ACHN (cell line): ENCODE data around the gene SSBP3.
A peak's percentile ranks its signal among the peaks of the same experiment; 100 is the strongest.

Experiments used
- DNase-seq: peaks from one replicate; pipeline ENCODE4 v3.0.0-alpha.2; 2015
- in situ Hi-C: cut with HindIII; loops from 2 replicates; pipeline ENCODE4 v1.10.0; 2017; ENCODE audit warnings: low sequenced_read_pairs, low pct_ligation_motif_present, low pct_unique_long_range_greater_than_20kb

Gene SSBP3

GRCh38 chr1:54378874-54379554, 27.2 kb downstream of the SSBP3 start:
- in situ Hi-C loops, result no loop called here
- DNase-seq, result no peak

GRCh38 chr1:54378157-54378873, 27.9 kb downstream of the SSBP3 start:
- no peak for DNase-seq
- in situ Hi-C loops, result no loop called here

DNA sequence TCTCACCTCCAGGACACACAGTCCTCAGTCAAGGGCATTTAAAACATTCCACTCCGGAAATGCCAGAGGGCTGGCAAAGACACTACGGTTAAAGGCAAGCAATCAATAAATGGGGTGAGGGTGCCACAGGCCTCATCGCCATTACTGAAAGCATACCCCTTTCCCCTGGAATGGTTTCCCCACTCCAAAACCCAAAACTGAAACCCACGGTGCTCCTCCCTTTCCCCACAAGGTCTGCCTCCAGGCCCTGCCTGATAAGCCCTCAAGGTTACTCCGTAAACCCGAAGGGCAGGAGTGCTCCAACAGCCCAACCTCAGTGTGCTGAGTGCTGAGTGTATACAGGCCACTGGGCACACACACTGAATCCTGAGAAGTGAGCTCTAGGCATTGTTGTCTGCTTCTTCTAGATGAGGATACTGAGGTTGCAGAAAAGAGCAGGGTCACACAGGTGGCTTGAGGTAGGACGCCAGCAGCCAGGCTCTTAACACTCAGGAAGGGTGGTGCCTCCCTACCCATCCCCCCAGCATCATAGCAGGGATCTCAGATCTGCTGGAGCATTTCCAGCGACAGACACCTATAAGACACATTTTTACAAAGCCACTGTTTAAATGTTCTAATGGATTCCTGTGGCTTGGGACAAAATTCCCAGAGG, 29.0 kb downstream of the SSBP3 start:
- no peak for DNase-seq

GRCh38 chr1:54376430-54377039, 29.7 kb downstream of the SSBP3 start:
- in situ Hi-C loops, result no loop called here
- DNase-seq, result no peak

More for the DNA sequence above, 29.0 kb downstream of the SSBP3 start:
- in situ Hi-C loops, result no loop called here

DNA sequence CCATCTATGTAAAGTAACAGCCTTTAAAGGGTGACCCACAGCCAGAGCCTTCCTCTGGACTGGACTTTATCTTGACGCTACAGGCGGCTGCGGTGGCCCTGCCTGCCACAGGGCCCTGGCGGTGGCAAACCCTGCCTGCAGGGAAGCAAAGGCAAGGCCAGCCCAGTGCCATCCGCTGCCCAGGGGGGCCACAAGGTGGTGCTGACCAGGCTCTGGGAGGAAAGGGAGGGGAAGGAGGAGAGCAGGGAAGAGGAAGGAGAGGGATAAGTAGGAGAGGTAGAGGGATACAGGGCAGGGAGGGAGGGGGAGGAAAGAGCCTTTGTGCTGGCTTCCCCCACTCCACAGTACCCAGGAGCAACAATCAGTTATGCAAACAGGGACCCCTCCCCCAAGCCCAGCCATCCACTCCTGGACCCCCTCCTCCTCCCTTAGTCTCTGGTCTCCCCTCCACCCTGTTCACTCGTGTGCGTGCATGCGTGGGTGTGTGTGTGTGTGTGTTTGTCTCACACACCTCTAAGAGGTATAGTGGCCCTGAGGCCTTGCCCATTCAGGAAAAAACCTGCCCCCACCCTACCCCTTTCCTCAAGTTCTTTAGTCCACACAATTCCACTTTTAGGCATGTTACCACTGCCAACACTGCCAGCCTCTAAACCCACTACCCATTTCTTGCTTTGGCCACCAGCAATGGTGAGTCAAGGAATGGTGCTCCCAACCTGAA, 30.3 kb downstream of the SSBP3 start:
- in situ Hi-C loops, result no loop called here
- no peak for DNase-seq

GRCh38 chr1:54375298-54375697, 30.9 kb downstream of the SSBP3 start:
- DNase-seq, result no peak
- in situ Hi-C loops, result no loop called here

- in situ Hi-C loops, result no loop called here
- DNase-seq, result no peak
Observed at GRCh38 chr1:54374766-54375165, 31.4 kb downstream of the SSBP3 start.

- in situ Hi-C loops, result no loop called here
- no peak for DNase-seq
Observed at GRCh38 chr1:54372978-54373377, 33.2 kb downstream of the SSBP3 start.

- DNase-seq, result peak; percentile 67
- in situ Hi-C loops, result no loop called here
Observed at GRCh38 chr1:54371942-54372275, 34.3 kb downstream of the SSBP3 start.

DNA sequence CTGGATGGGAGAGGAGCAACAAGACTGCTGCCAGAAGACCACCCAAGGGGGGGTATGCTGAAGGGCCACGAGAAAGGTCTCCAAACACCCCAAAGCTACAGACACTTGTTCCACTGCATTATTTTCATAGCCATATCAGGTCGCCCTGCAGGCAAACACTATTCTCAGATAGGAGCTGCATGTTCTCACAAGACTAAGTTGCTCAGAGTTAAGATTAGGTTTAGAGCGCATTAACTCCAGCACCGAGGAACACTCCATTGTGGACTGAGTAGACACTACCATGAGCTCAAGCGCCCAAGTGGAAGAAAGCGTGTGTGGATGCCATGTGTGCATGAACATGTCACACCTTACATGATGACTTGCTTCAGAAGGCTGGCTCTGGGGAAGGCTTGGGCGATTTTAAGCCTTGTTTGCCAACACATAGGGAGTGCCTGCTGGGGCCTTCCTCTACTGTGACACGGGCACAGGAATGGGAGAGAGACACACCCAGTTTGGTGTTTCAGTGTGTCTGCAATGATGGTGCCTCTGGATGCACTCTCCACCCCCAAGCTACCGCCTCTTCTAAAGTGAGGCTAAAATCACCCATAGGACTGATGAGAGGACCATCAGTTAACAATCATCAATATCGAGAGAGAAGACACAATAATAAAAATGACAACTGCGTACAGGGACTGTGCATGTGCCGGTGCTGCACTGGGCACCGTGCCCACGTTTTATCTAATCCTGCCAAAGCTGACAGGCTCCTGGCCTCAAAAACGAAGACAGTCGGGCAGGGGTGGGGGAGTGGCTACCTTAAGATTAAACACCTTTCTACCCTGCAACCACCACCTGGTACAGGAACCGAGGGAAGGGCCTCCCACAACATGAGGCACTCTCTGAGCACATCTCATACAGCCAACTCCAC, 34.9 kb downstream of the SSBP3 start:
- in situ Hi-C loops, result no loop called here
- DNase-seq, result no peak

GRCh38 chr1:54370287-54370989, 35.8 kb downstream of the SSBP3 start:
- DNase-seq, result no peak
- in situ Hi-C loops, result no loop called here

DNA sequence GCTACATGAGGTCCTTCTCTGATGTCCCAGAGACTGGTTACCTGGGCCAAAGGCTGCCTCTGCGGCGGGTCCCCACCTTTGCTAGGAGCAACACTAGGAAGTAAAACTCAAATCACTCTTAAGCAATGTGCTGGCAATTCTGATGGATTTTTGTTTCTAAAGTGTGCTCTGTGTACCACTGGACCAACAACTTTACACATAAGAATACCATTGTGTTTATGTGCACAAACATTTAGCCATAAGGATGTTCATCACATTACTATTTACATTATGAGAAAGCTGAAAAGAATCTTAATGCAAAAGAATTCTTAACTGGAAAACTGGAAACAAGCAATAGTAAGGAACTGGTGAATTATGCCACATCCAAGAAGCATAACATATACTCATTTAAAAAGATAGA, 38.6 kb downstream of the SSBP3 start:
- DNase-seq, result no peak
- in situ Hi-C loops, result no loop called here

DNA sequence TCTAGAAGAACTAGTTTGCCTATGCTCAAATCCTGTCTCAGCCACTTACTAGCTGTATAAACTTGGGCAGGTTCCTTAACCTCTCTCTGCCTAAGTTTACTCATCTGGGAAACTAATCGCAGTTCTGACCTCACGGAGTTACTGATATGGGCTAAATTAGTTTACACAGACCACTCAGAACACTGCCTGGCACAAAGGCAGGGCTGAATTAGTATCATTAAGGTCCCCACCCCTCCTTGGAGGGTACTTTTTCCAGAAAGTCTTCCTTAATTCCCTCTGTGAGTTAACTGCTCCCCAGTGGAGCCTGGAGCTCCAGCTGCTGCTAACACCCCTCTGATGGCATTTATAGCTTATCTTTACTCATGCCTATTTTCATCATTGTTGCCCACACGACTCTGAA, 40.3 kb downstream of the SSBP3 start:
- in situ Hi-C loops, result no loop called here

GRCh38 chr1:54365398-54365797, 40.8 kb downstream of the SSBP3 start:
- DNase-seq, result no peak
- in situ Hi-C loops, result no loop called here

More for the DNA sequence above, 40.3 kb downstream of the SSBP3 start:
- DNase-seq, result no peak

DNA sequence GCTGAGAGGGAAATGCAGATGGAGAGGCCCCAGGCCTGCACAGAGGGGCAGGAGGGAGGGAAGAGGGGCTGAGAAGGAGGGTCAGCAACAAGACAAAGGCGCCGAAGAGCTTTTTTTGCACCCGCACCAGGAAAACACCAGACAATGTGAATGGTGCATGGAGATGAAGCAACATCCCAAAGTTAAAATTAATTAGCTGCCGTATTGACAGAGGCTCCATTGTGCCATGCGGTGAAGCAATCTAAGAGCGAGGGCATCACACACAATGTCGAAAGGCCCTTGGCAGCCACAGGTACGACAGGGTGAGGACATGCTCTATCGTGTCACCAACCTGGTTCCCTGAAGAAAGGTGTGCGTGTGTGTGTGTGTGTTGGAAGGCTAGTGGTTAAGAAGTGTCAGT, 41.2 kb downstream of the SSBP3 start:
- no peak for DNase-seq
- in situ Hi-C loops, result no loop called here

GRCh38 chr1:54364582-54364981, 41.6 kb downstream of the SSBP3 start:
- in situ Hi-C loops, result no loop called here
- DNase-seq, result no peak

DNA sequence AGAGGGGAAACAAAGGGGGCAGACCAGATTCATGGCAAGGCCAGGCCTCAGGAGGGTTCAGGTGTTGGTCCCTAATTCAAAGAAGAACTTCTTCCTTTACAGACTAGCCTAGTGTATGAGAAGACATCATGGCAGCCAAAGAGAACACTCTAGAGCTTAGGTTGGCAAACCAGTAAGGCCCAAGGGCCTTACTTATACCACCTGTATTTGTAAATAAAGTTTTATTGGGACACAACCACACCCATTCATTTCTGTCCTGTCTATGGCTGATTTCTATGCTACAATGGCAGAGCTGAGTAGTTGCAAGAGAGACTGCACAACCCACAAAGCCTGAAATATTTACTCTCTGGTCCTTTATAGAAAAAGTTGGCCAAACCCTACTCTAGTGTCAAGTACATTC, 42.3 kb downstream of the SSBP3 start:
- no peak for DNase-seq
- in situ Hi-C loops, result no loop called here
